Fibroblast of the conjunctiva (primary cell): Measurements from ENCODE around the gene WIZ.

Experiments used
- DNase-seq: peaks from one replicate; pipeline ENCODE4 v3.0.0-alpha.2; 2010; ENCODE audit warnings: low read depth

WIZ gene

DNA sequence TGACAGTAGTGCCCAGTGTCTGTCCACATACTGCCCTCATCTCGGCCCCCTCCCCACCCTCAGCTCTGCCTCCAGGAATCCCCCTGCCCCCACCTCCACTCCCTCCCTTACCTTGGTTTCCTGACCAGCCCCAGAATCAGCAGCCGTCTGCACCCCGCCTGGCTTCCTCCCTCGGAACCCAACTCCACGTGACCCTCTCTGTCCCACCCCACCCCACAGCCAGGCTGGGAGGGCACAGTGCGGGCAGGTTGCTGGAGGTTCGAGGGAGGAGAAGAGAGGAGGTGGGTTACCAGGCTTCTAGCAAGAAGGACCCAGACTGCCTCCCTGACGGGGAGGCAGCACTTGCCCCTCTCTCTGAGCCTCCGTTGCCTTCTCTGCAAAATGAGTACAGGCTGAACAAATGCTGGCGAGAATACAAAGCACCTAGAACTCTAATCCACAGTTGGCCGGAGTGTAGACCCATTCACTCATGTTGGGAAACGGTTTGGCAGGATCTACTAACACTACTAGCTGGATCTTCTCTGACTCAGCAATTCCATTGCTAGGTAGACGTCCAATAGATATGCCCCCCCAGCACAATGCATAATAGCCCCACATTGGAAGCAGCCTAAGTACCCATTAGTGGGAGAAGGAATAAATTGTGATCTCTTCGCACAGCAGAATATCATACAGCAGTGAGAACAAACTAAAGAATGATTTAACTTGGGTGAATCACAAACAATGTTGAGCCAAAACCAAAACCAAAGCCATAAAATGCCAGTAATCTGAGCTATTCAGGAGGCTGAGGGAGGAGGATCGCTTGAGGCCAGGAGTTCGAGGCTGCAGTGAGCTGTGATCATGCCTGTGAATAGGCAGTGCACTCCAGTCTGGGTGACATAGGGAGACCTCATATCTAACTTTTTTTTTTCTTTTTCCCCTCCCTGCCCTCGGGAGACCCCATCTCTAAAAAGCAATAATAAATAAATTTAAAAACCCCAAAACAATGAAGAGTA, 14.9 kb upstream of the WIZ start, which contains the start of gene RASAL3:
RASAL3 (minus strand) TSS at position 151 of the 992 bp plus-strand sequence. CDS start 186 bp downstream, outside the sequence.
- no peak for DNase-seq

DNA sequence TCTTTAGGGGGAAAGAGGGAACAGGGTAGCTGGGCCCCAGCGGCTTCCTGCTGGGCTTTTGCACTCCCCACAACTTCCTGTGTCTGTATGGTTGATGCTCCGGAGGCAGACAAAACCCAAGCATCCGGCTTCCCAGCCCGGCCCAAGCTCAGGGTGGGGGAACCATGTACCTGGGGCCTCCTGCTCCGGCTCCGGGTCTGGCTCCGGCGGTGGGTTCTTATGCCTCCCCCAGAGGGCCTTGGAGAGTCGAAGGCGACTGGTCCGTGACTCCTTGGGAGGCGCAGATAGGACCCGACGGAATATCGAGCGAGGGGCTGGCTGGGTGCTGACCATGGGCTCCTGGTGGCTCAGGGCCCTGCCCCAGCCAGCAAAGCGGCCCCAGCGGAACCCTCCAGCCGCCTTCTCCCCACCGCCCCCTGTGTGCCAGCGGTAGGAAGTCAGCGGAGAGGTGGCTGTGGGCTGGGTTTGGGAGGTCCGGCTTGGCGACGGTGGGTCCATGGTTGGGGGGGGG, 14.2 kb upstream of the WIZ start:
- DNase-seq, result no peak

DNA sequence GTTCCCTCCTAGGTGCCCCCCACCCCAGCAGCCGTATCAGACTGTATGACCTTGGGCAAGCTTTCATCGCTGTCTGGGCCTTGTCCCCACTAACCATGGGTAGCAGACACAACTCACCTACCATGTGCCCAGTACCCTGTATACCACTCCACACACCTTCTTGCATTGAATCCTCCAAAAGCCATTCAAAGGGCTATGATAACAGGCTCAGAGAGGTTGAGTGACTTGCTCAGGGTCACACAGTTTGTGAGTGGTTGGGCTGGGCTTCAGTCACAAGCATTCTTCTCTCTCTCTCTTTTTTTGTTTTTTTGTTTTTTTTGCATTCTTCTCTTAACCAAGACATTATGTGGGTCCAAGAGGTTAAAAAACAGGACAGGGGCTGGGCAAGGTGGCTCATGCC, 11.9 kb upstream of the WIZ start:
- DNase-seq, result no peak

DNA sequence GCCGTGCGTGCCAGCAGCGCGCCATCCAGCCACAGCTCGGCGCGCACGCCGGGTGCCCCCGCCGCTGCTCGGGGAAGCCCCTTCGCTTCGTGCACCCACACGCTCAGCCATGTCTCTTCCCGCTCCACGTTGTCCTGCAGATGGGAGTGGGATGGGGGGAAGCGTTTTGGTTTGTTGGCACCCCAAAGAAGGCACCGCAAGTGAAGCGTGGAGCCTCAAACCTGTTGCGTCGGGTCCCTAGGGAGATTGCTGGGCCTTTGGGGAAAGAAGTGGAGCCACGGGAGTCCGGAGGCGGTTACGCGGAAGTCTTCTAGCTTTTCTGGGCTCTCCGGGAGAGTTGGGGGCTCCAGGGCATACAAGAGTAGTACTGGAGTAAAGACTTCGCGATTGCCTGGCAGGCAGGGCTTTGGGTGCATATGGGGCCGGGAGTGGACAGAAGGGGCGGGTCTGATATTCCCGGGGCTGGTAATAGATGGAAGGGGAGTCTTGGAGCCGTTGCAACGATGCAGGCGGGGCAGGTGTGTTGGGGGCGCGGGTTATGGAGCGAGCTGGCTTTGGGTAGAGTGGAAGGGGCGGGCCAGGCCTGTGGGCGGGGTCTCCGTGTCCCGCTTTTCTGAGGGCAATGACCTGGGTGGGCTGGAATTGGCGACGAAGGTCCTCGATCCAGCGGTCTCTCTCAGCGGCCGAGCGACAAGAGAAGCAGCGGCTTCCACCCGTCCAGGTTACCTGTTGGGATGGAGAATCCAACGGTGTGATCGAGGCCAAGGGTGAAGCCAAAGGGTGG, 8.1 kb upstream of the WIZ start:
- no peak for DNase-seq

DNA sequence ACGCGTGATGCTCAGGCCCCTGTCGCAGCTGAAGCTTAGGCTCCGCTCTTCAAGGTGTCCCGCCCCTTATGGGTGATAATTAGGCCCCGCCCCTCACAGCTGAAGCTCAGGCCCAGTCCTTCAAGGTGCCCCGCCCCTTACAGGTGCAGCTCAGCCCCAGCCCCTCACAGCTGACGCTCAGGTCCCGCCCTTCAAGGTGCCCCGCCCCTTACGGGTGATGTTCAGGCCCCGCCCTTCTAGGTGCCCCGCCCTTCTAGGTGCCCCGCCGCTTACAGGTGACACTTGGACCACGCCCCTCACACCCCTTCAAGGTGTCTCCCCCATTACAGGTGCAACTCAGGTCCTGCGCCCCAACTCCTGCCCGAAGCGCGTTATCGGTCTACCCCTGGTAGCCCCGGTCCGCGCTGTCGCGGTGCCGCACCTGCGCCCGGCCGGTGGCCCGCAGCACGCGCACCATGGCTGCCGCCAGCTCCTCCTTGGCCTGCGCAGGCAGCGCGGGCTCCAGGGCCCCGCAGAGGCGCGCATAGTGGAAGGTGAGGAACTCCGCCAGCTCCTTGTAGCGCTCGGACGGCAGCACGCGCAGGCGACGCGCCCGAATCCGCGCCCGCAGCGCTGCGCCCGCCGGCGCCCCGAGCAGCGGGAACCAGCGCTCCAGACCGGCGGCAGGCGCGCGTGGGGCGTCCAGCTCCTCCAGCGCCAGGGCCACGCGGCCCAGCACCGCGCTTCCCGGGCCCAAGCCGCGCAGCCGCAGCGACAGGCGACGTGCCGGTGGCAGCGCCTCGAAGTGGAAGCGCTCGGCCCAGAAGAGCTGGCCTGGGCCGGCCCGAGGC, 7.3 kb upstream of the WIZ start:
- DNase-seq, result no peak

DNA sequence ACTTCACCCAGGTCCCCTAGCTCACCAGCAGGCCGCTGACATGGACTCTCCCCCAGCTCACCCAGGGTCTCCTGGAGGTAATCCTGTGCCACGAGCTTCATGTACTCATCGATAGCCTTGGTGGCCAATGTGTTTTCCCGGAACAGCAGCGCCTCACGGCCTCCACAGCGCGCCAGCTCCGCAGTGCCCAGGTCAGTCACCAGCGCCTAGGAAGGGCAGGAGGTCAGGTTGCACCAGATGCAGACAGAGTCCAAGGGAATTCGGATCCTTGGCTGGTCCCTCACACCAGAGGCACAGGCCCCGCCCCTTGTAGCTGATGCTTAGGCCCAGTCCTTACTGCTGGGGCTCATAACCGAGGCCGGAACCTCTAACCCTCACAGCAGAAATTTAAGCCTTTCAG, 6.7 kb upstream of the WIZ start:
- DNase-seq, result no peak

DNA sequence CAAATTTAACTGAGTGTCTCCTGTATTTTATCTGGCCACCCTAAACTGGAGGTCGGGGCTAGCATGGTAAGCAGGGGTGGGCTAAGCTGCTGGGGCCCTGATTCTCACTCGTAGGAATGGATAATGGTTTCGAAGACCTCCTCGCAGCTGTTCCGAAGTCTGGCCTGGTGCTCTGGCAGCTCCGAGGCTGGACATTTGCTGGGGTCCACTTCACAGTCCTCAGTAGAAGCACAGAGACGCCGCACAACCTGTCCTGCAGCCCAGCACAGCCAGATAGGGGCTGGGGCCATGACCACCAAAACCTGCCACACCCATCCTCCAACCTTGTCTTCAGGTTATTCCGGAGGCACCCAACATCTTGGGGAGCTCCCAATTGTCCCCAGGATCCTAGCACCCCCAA, 6.2 kb upstream of the WIZ start:
- no peak for DNase-seq

DNA sequence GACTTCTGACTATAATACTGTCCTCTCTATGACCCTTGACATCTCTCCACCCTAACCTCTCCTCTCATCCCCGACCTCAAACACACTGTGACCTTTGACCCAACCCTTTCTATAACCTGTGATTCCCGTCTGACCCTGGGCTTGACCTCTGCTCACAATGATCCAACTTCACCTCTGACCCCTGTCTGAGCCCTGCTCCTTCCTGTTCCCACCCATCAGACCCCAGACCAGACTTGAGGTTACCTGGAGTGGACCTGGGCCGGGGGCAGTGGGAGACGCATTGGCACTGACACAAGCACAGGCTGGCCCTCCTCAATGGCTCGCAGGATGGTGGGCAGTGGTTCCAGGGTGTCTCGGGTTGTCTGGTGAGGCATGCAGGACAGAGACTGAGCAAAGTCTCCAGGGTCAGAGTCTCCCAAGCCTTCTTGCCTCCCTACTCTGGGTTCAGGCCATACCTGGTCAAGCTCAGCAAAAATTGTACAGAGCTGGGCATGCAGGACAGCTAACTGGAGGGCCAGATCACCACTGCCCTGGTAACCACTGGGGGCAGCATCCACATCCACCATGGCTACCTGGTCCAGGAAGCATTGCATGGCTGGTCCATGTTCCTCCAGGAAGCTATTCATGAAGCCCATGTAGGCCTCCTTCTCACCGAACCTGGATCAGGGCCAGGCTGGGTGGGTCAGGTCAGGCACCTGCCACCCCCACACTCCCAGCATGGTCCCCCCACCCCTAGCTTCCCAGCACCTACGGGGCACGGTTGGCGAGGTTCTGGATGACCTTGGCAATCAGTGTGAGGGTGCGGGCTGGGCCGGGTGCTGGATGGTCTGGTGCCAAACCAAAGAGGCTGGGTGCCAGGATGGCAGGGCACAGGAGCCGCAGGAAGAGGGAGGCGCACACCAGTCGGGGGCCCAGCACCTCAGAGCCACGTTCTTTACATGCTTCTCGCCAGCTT, 4.4 kb upstream of the WIZ start:
- no peak for DNase-seq

DNA sequence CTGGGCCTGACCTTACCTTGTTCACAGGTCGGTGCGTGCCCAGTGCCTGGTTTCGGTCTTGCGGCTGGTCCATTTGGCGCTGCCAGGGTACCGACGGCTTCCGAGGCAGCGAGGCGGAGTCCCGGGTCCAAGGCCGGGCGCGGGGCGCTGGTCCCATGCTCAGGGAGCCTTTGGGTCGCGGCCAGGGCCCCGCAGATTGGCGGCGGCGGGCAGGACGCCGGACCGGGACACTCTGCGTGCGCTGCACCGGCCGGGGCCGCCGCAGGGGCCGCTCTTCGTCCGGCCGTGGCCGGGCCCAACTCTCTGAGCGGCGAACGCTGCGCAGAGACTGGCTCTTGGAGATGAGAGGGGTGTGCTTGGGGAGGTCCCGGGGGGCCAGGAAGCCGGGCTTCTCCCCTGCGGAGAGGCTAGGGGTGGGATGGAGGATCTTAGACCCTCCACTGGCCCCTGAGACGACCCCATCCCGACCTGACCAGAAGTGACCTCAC, 3.4 kb upstream of the WIZ start:
- DNase-seq, result no peak

DNA sequence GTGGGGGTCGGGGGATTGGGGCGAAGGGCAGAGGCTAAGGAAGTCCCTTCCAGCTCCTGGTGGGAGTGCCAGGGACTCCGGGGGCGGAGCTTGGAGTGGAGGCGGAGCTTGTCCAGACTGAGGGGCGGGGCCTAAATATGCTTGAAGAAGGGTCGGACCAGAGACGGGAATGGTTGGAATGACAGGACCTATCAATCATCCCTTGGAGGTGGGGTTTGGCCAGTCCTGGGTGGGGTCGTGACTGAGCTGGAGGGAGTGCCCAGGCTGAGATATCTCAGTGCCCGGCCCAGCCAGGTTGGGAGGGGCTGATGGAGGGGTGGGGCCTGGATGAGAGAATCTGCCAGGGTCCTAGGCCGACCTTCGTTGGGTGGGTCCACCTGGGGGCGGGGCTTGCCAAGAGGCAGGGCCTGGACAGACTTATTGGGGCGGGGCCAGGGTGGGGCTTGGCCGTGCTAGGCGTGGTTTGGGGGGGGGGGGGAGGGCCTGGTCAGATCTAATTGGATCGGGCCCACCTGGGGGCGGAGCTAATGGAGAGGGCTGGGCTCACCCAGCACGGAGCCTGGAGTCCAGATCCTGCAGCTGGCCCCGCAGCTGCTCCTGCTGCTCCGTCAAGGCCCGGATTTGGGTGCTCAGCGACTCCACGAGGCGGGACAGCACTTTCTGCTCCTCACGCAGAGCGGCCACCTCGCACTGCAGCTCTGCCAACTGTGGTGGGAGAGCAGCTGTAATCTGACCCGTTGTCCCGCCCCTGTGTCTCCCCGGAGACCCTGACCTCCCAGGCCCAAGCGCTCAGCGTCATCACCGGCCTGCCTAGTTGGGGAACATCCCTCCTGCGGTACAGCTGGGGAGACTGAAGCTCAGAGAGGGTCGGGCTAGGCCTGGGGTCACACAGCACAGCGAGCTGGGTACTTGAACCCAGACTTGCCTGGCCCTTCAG, 2.6 kb upstream of the WIZ start:
- DNase-seq, result peak; percentile 73

DNA sequence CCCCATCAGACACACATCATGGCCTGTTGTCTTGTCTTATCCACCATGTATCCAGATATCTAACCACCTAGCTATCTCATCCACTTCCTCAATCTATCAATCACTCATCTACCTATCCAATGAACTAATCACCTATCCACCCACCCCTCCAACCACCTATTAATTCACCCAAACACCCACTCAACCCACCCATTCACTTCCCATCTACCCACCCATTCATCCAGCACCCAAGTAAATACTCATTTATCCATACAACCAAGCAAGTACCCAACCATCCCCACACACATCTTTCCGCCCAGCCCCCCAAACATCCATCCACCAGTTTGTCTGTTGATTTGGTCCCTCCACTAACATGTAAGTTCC, 753 bp upstream of the WIZ start:
- no peak for DNase-seq

DNA sequence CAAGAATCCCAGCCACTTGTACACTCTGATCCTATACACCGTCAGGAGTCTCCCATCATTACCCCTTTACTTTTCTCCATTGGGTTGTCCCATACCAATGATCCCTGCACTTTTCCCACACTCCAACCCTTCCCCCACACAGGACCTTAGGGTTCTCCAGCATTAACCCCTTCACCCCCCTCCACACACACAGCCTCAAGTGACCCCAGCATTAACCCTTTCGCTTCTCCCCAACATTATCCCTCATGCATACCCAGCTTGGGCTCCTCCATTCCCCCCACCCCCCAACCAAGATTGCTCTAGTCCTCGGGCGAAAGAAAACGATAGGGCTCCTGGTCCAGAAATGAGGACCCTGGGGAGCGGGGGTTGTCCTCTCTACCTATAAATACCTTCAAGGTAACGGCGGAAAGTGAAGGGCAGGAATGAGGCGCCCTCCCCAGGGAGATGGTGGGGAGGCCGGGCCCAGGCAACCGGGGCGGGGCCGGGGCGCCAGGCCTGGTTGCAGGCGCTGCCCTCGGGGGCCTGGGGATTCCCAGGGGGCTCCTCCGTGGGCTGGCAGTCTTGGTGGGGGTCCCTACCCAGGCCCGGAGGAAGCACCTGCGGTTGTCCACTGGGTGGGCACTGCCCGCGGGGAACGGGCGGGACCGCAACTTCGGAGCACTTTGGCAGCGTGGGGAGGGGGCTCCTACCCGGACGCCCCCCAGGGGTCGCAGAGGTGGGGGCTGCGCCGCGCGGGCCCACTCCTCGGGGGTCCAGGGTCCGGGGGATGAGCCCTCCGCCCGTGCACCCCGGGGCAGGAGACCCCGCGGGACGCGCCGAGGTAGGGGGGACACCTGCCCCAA, 757 bp downstream of the WIZ start:
- DNase-seq, result no peak

DNA sequence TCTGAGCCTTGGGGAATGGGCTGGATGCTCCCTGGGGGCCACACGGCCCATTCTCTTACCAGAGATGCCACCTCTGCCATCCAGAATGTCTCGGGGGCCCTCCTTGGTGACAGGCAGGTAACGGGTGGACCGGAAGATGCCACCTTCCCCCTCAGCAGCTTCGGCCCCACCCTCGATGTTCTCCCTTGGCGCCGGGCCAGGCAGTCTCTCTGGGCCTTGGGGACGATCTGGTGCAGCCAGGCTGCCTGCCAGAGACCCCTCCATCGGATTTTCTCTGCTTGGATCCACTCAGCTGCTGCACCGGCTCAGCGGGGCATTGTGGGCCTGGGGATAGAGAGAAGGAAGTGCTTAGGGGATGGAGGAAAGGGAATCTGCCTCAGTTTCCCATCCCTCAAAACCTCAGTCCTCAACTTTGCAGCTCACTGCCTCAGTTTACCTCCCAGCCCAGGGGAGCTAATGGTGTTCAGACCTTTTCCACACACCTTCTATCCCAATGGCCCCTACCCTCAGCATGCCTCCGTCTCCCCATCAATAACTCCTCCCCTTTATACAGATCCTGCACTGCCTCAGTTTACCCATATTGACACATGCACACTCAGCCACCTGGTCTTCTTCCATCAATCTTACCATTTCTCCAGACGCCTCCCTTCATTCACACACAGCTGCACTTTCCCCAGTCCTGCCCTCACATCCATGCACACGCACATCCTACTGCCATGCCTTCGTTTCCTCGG, 1.5 kb downstream of the WIZ start:
- DNase-seq, result no peak

DNA sequence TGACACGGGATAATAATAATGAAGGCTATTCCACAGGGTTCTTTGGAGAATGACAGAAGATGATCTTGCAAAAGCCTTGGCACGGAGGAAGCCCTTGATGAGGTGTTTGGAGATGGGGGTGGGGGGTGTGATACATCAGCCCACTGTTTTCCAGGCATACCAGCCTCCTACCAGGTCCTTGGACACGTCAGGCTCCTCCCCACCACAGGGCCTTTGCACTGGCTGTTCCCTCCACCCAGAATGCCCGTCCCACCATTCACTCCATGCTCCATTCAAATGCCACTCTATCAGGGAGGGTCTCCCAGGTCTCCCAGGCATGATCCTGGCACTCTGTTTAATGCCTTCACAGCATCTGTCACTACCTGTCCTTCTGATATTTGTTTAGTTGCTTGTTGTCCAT, 2.7 kb downstream of the WIZ start:
- DNase-seq, result no peak

DNA sequence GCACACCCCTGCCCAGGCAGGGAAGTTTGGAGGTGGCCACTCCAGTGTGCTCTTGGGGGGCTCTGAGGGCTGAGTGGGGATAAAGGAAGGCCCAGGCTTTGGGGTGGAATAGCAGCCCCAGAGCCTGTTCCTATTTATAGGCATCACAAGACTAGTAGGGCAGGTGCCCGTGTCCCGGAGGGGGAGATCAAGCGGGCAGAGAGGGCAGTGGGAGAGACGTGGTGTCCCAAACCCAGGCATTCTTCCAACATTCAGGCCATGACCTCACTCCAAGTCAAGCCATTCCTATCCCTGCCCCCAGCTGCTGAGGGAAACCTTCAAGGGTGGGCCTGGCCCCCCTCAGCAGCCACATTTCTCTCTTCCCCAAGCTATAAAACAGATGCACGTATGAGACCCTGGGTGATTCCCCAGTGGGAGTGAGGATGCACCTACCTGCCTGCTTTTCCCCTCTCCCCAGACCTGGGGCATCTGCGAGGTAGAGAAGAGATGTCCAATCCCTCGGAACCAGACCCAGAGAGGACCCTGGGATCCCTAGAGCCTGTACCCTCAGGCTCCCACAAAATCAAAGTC, 3.9 kb downstream of the WIZ start:
- DNase-seq, result no peak

DNA sequence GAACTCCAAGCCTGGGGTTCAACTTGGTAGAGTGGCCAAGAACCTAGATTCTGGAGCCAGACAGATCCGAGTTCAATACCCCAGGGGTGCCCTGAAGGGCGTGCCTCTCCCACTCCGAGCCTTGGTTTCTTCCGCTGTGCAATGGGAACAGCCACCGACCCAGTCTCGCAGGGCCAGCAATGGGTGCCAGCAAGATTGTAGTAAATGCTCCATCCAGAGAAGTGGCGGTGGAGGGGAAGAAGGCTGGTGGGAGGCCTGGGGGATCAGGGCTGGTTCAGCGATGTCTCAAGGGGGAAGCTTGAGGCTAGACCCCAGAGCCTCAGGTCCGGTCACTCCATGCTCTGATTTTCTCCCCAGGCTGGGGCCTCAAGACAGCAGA, 4.5 kb downstream of the WIZ start:
- DNase-seq, result no peak

DNA sequence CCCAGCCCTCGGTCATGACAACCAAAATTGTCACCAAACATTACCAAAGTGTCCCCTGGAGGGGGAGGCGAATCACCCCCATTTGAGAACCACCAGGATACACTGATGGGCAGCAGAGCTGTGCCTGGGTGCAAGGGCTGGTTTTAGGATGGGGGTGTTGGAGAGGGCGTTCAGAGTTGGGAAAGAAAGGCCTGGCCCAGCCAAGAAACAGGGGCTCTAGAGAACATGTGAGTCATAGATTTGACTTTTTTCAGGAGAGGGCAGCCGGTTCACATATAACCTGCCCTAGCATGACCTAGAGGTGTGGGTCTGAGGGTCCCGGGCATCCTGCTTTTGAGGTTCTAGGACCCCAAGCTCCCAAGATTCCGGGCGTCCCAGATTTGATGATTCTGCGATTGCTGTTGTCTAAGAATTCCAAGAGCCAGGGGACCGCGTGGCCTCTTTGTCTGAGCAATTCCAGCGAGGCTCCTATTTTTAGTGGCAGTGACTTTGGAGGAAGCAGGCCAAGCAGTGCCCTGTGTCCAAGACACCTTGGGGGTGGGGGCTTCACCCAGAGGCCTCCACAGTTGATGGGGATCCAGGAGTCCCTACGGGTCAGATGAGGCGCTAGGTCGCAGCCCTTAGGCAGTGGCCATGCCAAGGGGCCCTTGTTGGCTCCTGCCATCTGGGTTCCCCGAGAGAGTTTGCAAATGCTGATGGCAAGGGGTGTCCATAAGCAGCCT, 5.1 kb downstream of the WIZ start:
- no peak for DNase-seq
